Measurements from ENCODE around the gene APOL1. TPM values are rescaled to one million over a fixed set of nuclear protein-coding genes. Genes with fewer than 3 reads are reported as not detected.

APOL1 gene
- total and polyA plus RNA-seq, 2 donors (not counting 3 experiments of a cell fraction or from before 2014, with no cell fraction given): 8.2 to 14.1 TPM

GRCh38 chr22:36258701-36259614 is 6.0 kb downstream of the APOL1 start:
- Histone ChIP-seq H3K9me3 (replicated peaks; ENCODE audit: control insufficient read depth, insufficient read depth, low read length) (no peaks in the 10 kb centered on the region), H3K4me3 (replicated peaks in 1 of 3; ENCODE audit: insufficient read depth in 1 of 3, low read depth in 1 of 3, low read length in 3 of 3) (no peak overlapping the region), H4K20me1 (replicated peaks; ENCODE audit: control insufficient read depth, extremely low read depth, insufficient read depth, low read length) (no peaks in the 10 kb centered on the region), H3K27me3 (ENCODE audit: control insufficient read depth in 2 of 2, insufficient read depth in 2 of 2, low read length in 2 of 2) (no peaks in the 10 kb centered on the region), H2AFZ (ENCODE audit: low read depth, low read length) (peak overlapping the region; percentile 80), H3K9me1 (replicated peaks; ENCODE audit: control insufficient read depth, extremely low read depth, insufficient read depth, low read length) (no peaks in the 10 kb centered on the region), H3K4me1 (ENCODE audit: control insufficient read depth, extremely low read depth, insufficient read depth, low read length) (peaks cover 25% of the 10 kb centered on the region), H3K36me3 (ENCODE audit: control insufficient read depth in 2 of 2, extremely low read depth in 1 of 2, insufficient read depth in 2 of 2, low read length in 2 of 2) (no peaks in the 10 kb centered on the region), H3K9ac (replicated peaks; ENCODE audit: extremely low read depth, insufficient read depth, low read length) (peak overlapping the region; percentile 8), H3K79me2 (ENCODE audit: control insufficient read depth, insufficient read depth, low read length) (no peaks in the 10 kb centered on the region), H3K27ac (ENCODE audit: insufficient read depth, low read depth, low read length) (peak overlapping the region; percentile 31), H3K4me2 (ENCODE audit: insufficient read depth, low read length) (peak overlapping the region; percentile 5)
- FAIRE-seq: peak; percentile 97
- POLR2A ChIA-PET: no interaction called here
- intact Hi-C loops (cut with micrococcal nuclease) (loop anchor here (1.0 kb wide), 1 partner anchor 20 kb away; the partner anchor contains the start of gene APOL2), dilution Hi-C loops (cut with MboI; ENCODE audit: extremely low pct_ligation_motif_present, low sequenced_read_pairs) (no loop called here)
- no peak for TF ChIP-seq MAX (IDR thresholded peaks at IDR 0.05; ENCODE audit: insufficient read depth, insufficient read length)
- TF ChIP-seq EZH2 (IDR thresholded peaks at IDR 0.05; ENCODE audit: borderline replicate concordance, low read depth, low read length, severe bottlenecking): no peak
- peak; percentile 68 for DNase-seq (ENCODE audit: low read depth, low spot score)
- CTCF ChIA-PET: interaction anchor here (1.5 to 2.1 kb wide), 7 partner anchors 16 to 193 kb away, joined by 3 to 7 read pairs (median 6); partner anchors contain the start of gene APOL2
- BruUV-seq (replicated peaks): no TSS peak

GRCh38 chr22:36259615-36260300 is 6.8 kb downstream of the APOL1 start:
- Histone ChIP-seq H2AFZ (ENCODE audit: low read depth, low read length) (peak overlapping the region; percentile 80), H3K36me3 (ENCODE audit: control insufficient read depth in 2 of 2, extremely low read depth in 1 of 2, insufficient read depth in 2 of 2, low read length in 2 of 2) (no peaks in the 10 kb centered on the region), H3K79me2 (ENCODE audit: control insufficient read depth, insufficient read depth, low read length) (no peaks in the 10 kb centered on the region), H3K27me3 (ENCODE audit: control insufficient read depth in 2 of 2, insufficient read depth in 2 of 2, low read length in 2 of 2) (no peaks in the 10 kb centered on the region), H3K9me3 (replicated peaks; ENCODE audit: control insufficient read depth, insufficient read depth, low read length) (no peaks in the 10 kb centered on the region), H3K4me1 (ENCODE audit: control insufficient read depth, extremely low read depth, insufficient read depth, low read length) (peaks cover 24% of the 10 kb centered on the region), H3K4me2 (ENCODE audit: insufficient read depth, low read length) (peak overlapping the region; percentile 5), H3K4me3 (replicated peaks in 1 of 3; ENCODE audit: insufficient read depth in 1 of 3, low read depth in 1 of 3, low read length in 3 of 3) (no peak overlapping the region), H3K27ac (ENCODE audit: insufficient read depth, low read depth, low read length) (peak overlapping the region; percentile 27), H4K20me1 (replicated peaks; ENCODE audit: control insufficient read depth, extremely low read depth, insufficient read depth, low read length) (no peaks in the 10 kb centered on the region), H3K9me1 (replicated peaks; ENCODE audit: control insufficient read depth, extremely low read depth, insufficient read depth, low read length) (no peaks in the 10 kb centered on the region), H3K9ac (replicated peaks; ENCODE audit: extremely low read depth, insufficient read depth, low read length) (peak overlapping the region; percentile 8)
- TF ChIP-seq MAX (IDR thresholded peaks at IDR 0.05; ENCODE audit: insufficient read depth, insufficient read length): no peak
- no peak for TF ChIP-seq POLR2A (IDR thresholded peaks at IDR 0.05; ENCODE audit: low read depth, low read length)
- TF ChIP-seq CTCF (IDR thresholded peaks at IDR 0.05; ENCODE audit: extremely low read depth in 1 of 2, insufficient read depth in 1 of 2, low read depth in 1 of 2, low read length in 2 of 2): no peak
- TF ChIP-seq JUN (IDR thresholded peaks at IDR 0.05; ENCODE audit: borderline replicate concordance, insufficient read depth, insufficient read length, low read depth): no peak
- no peak for TF ChIP-seq GATA2 (IDR thresholded peaks at IDR 0.05; ENCODE audit: insufficient read depth, insufficient read length, low read depth, low read length)
- no peak for TF ChIP-seq FOS (IDR thresholded peaks at IDR 0.05; ENCODE audit: borderline replicate concordance, insufficient read depth, low read length)
- TF ChIP-seq POLR2AphosphoS5 (IDR thresholded peaks at IDR 0.05; ENCODE audit: insufficient read depth, low read depth, low read length): no peak
- TF ChIP-seq EZH2 (IDR thresholded peaks at IDR 0.05; ENCODE audit: borderline replicate concordance, low read depth, low read length, severe bottlenecking): no peak
- no peak for TF ChIP-seq MYC (IDR thresholded peaks at IDR 0.05; ENCODE audit: low read depth, low read length)
- dilution Hi-C loops (cut with MboI; ENCODE audit: extremely low pct_ligation_motif_present, low sequenced_read_pairs): no loop called here
- POLR2A ChIA-PET: no interaction called here
- no peak for DNase-seq (ENCODE audit: low read depth, low spot score)
- no peak for FAIRE-seq
- no TSS peak for BruUV-seq (replicated peaks)
- intact Hi-C loops (cut with micrococcal nuclease): no loop called here
- CTCF ChIA-PET: interaction anchor here (1.5 to 2.1 kb wide), 7 partner anchors 15 to 193 kb away, joined by 3 to 7 read pairs (median 6); partner anchors contain the start of gene APOL2
